K562 treated with DMSO at 1 percent for 4 hours (cell line): Measurements from ENCODE around the gene STX16. TPM values are rescaled to one million over a fixed set of nuclear protein-coding genes. Genes with fewer than 3 reads are reported as not detected.

Source experiments
- total RNA-seq: library from RNA; unstranded; fragments of 300-600 nt; gene quantifications from 2 replicates; pipeline ENCODE4 v1.2.3, GENCODE V29; 2022; ENCODE audit not compliant: insufficient read depth

The STX16 gene
- 33.6 and 35.1 TPM in 2 replicates for total RNA-seq

GRCh38 chr20:58650776-58651558 lies at the start of gene STX16:
Gene STX16 (plus strand): TSS chr20:58651283. CDS start chr20:58652007, 724 bp downstream.

GRCh38 chr20:58692579-58693225 lies 41.6 kb downstream of the STX16 start, which contains the start of gene NPEPL1:
Gene NPEPL1 (plus strand): TSS chr20:58692800. CDS start chr20:58692901, 101 bp downstream.

Other genes starting within 250 kb of the STX16 start
- not detected in 2 replicates for gene APCDD1L, start 135.9 kb upstream of the STX16 start, total RNA-seq
- gene NPEPL1, start 41.5 kb downstream of the STX16 start, total RNA-seq, result 0.90 and 2.0 TPM in 2 replicates
- 1.4 and 1.8 TPM in 2 replicates for gene GNAS-AS1, start 199.6 kb downstream of the STX16 start, total RNA-seq
- gene GNAS, start 201.4 kb downstream of the STX16 start, total RNA-seq, result 626 and 702 TPM in 2 replicates